ENCODE measurements around the gene NME7.

DNA sequence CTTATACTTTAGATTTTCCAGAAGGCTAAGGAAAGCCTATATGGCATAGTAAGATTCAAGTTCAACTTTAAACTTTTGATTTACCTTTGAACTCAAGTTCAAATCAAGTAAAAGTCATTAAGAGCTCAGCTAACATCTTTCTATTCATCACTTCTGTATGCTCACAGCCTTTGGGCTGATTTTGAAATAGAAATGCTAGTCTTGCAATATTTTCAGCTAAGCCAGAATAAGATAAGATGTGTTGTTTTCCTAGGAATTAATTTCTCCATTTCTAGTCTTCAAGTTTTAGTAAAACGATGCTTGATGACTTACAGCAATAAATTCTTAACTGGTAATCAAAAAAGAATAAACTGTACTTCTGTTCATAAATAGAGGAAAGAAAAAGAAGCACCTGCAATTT lies 225.5 kb downstream of the NME7 start:
- TF ChIP-seq, protein P1, sequence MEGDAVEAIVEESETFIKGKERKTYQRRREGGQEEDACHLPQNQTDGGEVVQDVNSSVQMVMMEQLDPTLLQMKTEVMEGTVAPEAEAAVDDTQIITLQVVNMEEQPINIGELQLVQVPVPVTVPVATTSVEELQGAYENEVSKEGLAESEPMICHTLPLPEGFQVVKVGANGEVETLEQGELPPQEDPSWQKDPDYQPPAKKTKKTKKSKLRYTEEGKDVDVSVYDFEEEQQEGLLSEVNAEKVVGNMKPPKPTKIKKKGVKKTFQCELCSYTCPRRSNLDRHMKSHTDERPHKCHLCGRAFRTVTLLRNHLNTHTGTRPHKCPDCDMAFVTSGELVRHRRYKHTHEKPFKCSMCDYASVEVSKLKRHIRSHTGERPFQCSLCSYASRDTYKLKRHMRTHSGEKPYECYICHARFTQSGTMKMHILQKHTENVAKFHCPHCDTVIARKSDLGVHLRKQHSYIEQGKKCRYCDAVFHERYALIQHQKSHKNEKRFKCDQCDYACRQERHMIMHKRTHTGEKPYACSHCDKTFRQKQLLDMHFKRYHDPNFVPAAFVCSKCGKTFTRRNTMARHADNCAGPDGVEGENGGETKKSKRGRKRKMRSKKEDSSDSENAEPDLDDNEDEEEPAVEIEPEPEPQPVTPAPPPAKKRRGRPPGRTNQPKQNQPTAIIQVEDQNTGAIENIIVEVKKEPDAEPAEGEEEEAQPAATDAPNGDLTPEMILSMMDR (IDR thresholded peaks at IDR 0.05 in 4 of 5, conservative IDR thresholded peaks at IDR 0.05 in 1 of 5), result no peak
- TF ChIP-seq POLR2A (IDR thresholded peaks at IDR 0.05), result no peak

All from gastrocnemius medialis (tissue), 4 donors.